Right lung (tissue), 5 donors: ENCODE data around the gene GSTO1. TPM values are rescaled to one million over a fixed set of nuclear protein-coding genes. Genes with fewer than 3 reads are reported as not detected.

ENCODE experiments used
- DNase-seq, 2 donors: peaks; one replicate each; pipeline ENCODE4 v3.0.0-alpha.2; 2013
- polyA plus RNA-seq, 5 donors: library from polyadenylated mRNA; unstranded; fragments of 120-200 nt; gene quantifications; one replicate each; pipeline versions ENCODE4 v1.2.1 to v1.2.3, GENCODE V29; 2013; ENCODE audit warnings: inconsistent platforms in 1 of 5, low replicate concordance in 1 of 5; ENCODE audit not compliant: insufficient read length in 5 of 5, insufficient read depth in 1 of 5

Gene GSTO1
- polyA plus RNA-seq, 5 donors: 70.0 to 103 (median 94.1) TPM

DNA sequence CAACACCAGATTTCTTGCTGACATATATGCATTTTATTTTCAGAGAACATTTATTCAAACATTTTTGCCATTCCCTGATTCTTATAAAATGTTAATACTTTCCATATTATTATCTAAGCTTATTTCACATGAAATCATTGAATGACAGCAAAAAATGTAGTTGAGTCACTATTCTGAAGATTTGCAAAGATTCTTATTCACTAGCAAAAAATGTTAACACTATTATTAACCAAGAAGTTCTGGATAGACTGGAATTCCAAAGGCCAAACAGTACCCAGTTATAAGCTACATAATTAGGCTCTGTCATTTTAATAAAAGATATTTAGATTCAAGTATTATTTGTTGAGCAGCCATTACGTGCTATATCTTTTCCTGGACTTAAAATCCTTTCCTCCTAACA, 18.6 kb downstream of the GSTO1 start:
- DNase-seq: no peak

DNA sequence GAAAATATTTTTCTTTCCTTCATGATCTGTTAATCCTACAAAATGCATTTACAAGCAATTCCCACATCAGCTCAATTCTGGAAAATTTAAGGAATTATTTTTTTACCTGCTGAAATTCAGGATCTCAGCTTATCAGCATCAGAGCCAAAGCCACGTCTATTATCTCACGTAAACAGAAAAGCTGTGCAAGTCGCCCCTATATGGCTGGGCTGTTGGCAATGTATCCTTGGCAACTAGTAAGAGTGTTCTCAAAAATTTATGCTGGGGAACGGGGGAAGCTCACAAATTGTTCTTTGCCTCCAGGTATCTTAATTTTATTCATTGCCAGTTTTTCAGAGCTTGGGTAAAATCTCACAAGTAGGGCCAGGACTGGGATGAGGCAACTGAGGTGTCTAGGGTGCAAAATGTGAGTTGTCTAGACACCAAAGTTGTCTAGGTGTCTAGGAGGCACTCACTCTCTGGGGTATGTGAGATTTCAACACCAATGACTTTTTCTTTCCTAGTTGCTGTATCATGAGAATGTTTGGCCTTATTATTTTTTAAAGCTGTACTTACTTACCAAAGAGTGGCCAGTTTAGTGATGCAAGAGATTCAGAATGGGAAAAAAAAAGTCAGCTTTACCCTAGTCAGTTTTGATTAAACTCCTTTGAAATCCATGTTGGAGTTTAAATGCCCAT, 19.3 kb downstream of the GSTO1 start:
- DNase-seq: no peak

DNA sequence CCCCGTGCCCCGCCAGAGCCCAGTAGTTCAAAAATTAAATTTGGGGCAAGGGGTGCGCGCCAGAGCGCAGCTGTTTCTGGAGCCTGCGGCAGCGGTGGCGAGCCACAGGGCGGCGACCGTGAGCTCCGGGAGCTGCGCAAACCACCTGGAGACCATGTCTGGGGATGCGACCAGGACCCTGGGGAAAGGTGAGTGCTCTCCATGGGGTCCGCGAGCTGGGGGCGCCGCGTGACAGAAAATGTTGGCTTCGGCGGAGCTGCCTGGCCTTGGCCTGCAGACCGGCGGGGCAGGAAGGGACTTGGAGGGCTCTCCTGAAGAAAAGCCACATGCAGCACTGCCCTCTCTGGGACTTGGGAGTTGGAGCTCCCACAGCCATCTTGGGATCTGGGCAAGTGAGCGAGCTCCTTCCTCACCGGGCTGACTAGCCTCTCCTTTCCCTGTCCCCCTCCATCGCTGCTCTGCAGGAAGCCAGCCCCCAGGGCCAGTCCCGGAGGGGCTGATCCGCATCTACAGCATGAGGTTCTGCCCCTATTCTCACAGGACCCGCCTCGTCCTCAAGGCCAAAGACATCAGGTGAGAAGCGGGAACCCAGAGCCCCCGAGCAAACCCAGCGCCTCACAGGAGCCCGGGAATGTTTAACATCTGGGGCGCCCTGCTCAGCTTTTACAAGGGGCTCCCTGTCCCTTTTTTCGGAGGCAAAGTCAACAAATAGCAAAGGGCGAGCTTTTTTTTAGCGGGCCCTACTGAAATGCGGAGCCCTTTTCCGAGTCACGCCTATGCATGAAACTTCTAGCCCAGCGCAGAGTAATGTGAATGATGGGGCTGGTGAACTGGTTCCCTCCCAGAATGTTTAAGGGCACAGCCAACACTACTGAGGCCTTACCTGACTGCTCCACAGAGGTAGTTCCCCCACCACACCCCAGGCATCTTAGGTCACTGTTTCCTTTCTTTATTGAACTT, 20.4 kb downstream of the GSTO1 start:
- DNase-seq: peak; percentile 48 to 57

DNA sequence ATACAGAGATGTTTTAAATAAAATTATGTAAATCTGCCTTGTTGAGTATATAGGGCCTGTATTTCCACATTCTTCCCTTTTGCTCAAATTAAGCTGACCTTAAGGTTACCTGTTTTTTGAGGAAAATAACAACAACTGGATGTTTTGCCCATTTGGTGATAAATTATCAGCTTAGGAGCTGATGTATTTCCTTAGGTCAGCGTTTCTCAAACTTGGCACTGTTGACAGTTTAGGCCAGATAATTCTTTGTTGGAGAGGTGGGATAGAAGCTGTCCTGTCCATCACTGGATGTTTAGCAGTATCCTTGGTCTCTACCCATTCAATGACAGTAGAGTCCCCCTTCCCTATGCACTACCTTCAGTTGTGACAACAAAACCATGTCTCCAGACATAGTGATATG, 21.5 kb downstream of the GSTO1 start:
- DNase-seq: no peak

DNA sequence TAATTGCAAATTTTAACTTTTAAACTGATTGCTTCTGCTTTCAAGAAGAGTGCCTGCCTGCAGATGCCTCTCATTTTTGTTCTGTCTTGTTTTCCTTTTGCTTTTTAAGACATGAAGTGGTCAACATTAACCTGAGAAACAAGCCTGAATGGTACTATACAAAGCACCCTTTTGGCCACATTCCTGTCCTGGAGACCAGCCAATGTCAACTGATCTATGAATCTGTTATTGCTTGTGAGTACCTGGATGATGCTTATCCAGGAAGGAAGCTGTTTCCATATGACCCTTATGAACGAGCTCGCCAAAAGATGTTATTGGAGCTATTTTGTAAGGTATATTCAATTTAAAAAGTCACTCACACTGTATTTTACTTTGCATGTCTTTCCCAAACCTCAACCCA, 23.1 kb downstream of the GSTO1 start:
- DNase-seq: no peak

DNA sequence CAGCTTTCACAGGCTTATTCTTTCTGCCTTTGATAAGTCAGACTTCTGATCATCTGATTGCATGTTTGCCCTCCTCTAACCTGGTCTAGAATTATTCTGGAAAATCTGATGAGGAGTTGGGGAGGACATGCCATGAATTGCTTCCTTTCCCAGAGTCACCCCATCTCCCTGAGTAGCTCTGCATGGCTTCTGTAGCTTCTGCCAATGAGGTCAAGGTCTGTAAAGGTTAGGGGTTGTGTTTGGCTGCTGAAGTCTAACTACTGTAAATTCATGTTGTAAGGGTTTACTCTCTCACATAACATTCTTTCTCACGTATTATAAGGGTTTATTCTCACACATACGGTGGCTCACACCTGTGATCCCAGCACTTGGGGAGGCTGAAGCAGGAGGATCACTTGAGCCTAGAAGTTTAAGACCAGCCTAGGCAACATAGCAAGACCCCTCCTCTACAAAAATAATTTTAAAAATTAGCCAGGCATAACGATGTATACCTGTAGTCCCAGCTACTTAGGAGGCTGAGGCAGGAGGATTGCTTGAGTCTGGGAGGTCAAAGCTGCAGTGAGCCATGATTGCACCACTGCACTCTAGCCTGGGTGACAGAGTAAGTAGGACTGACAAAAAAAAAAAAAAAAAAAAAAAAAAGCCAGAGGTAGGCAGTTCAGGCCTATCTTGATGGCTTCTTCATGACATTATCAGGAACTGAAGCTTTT, 25.0 kb downstream of the GSTO1 start:
- no peak for DNase-seq

DNA sequence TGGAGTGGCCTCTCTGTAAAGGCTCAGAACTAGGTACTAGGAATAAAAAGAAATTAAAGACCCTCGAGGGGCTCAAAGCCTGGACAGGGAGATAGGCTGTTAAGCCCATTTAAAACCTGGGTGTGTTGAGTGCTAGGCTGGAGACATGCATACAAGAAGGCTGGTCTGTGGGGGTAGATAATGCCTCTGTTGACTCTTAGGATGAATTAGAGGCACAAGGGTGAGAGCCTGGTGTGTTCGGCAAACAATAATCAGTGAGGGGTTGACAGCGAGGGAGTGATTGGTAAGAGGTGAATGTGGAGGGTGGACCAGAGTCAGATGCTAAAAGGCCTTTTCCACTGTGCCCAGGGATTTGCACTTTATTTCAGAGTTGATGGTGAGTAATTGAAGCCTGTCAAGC, 27.0 kb downstream of the GSTO1 start:
- no peak for DNase-seq

DNA sequence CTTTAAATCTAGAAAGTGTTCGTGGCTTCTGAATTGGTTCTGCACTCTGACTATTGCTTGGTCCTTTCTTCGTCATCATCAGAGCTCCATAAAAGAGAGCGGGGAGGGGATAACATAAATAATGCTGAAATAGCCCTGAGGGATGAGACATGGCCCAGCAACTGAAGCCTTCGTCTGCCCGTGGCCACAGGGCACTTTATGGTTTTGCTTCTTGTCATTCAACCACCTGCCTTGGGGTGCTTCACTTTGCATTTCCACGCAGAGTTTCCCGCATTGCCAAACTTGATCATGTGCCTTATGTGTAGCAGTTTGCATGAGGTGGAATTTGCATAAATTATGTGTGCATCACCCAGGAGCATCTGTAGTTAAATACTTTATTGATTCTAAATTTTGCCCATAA, 30.2 kb downstream of the GSTO1 start:
- no peak for DNase-seq

DNA sequence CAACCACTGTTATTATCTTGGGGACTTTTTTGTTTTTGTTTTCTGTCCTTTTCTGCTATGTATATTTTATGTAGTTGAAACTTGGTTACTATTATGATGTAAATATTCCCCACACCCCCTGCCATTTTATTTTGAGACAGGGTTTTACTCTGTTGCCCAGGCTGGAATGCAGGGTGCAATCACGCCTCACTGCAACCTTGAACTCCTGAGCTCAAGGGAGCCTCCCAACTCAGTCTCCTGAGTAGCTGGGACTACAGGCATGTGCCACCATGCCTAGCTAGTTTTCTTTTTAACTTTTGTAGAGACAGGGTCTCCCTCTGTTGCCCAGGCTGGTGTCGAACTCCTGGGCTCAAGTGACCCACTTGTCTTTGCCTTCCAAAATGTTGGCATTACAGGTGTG, 32.2 kb downstream of the GSTO1 start:
- no peak for DNase-seq

DNA sequence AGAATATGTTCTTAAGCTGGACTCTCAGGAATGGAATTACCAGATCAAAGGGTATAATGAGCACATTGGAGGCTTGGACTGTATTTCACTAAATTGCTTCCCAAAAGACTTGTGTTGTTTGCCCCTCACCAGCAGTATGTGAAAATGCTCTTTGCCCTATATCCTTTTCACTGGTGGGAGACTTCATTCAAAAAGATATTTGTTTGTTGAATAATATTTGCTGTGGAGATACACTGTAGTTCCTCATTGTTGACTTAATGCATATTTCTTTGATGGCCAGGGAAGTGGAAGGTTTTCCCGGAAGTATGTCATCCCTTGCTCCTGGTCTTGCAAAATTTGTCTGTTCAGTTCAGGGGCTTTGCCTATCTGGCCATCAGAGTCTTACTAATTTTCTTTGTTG, 33.7 kb downstream of the GSTO1 start:
- no peak for DNase-seq

DNA sequence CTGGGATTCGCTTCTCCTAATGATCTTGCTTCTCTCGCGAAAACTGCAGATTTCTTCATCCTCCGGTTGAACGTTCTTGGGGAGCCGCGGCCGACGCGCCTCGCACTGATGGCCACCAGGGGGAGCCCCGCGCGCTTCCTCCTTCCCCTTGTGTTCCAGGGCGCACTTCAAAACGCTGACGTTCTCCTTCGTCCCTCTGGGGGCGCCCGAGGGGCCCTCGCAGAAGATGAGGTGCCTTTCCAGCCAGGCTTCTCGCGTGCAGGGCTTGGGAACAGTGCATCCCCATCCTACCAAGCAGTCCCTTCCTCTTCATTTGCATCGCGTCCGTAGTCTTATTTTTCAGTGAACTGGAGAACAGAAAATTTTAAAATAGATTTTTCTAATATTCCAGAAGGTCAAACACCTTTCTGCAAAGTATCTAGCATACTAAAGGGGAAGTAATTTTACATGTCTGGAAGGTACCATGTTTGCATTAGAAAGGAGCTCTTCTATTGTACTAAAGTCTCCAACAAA, 36.8 kb downstream of the GSTO1 start:
- DNase-seq: peak; percentile 83 to 88

DNA sequence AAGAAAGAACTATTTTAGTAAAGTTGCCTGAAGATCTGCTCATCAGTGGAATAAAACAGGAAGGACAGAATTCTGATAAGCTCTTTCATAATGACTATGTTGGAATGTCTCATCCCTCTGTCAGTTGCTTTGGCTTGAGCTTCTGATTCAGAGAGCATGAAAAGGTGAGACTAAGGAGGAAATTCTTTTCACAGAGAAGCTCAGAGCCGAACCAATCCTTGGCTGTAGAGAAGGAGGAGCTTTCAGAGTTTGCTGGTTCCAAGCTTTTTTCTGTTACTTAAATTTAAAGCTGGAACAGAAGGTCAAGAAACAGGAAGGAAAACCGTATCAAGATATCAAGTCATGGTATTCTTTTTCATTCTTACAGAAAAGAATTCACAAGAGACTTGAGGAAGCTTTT, 38.3 kb downstream of the GSTO1 start:
- no peak for DNase-seq

DNA sequence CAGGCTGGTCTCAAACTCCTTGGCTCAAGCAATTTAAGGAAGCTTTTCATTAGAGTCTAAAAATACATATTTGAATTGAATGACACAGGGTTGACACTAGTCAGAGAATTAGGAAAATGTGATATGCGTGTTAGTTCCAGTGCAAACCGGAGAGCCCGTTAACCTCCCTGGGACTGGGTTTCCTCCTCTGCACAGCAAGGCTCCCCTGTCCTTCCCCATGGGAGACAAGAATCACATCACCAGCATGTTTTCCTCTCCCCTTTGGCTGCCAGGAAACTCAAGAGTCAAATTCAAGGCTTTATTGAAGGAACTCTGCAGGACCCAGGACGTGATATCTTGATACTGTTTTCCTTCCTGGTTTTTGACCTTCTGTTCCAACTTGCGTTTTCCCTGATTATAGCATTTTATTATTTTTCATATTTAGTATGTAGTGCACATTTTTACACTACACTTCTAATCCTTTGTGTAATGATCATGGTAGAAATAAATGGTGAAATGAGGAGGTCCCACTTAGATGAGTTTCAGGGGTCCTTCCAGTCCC, 39.2 kb downstream of the GSTO1 start:
- no peak for DNase-seq

DNA sequence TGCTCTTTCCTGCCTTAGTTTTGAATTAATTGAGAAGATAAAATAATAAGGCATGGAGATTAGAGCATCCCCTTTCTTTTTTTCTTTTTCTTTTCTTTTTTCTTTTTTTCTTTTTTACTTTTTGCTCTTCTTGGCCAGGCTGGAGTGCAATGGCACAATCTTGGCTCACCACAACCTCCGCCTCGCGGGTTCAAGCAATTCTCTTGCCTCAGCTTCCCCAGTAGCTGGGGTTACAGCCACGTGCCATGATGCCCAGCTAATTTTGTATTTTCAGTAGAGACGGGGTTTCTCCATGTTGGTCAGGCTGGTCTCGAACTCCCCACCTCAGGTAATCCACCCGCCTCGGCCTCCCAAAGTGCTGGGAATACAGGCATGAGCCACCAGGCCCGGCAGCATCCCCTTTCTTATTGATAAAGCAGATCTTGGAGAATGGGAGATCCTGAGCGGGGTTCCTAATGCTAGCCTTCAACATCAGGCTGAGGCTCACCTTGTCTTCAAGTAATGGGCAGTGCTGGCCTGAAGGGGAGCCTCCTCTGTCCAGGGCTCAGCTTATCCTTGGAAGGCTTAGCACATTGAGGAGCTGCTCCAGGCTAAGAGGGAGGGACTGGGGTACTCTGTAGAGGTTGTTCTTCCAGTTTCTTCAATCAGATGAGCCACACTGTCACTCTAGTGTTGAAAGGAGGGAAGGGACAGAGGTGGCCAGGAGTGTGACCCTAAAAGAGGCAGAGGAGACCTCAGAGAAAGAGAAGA, 42.2 kb downstream of the GSTO1 start:
- DNase-seq: no peak

DNA sequence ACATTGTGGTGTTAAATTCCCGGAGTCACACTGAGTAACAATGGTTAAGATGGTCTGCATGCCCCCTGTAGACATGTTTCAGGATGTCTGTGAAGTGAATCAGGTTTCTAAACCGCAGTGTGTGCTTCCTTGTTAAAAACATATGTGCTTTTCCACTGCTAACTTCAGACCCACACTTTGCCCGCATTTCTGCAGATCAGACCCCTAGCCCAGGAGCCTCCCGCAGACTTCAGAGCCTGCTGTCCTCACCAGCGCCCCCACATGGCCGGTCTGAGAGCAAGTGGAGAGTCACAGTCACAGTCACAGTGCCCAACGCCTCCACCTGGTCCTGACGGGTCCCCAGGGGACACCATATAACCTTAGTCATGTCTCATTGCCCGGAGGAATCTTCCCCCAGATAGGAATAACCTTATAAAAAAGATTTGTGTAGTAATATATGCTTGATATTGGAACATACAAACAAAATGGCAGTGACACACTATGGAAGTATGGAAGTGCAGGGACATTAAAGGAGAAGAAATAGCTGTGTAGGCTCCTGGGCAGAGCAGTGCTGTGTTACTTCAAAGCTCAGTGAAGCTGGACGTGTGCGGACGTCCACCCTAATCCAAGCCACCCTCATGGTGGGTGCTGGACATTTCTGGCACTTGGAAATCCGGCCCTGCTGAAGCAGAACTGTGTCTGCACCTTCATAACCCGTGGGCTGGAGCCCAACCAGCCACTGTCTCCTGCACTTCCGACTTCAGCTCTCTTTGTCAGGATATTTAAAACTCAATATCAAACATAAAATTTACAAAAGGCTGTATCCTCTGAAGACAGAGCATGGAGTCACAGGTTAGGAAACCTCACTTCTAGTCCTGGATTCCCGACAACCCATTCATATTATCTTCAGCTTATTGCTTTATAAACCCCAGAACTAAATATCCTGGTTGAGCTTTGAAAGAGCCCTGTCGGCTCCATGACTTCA, 43.3 kb downstream of the GSTO1 start:
- no peak for DNase-seq

DNA sequence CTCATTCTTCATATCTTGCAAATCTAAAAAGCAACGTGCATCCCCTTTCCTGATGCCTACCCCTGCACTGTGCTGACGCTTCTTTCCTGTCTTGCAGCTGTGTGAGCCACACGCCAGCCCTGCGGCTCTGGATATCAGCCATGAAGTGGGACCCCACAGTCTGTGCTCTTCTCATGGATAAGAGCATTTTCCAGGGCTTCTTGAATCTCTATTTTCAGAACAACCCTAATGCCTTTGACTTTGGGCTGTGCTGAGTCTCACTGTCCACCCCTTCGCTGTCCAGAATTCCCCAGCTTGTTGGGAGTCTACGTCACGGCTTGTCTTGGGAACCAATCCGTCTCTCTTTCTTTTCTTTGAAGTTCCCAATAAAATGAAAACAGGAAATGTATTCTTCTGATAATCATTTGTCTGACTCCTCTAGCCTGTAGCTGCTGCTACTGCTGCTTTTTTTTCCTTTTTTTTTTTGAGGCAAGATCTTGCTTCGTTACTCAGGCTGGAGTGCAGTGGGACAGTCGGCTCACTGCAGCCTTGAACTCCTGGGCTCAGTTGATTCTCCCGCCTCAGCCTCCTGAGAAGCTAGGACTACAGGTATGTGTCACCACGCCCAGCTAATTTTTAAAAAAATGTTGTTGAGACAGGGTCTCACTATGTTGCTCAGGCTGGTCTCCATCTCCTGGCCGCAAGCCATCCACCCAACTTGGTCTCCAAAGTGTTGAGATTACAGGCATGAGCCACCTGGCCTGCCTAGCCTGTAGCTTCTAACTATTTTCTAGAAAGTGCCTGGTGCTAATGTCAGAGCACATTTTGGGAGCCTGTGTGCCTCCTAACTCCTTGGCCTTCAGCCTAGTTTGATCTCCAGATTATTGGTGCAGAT, 44.6 kb downstream of the GSTO1 start:
- peak; percentile 55 to 69 for DNase-seq

DNA sequence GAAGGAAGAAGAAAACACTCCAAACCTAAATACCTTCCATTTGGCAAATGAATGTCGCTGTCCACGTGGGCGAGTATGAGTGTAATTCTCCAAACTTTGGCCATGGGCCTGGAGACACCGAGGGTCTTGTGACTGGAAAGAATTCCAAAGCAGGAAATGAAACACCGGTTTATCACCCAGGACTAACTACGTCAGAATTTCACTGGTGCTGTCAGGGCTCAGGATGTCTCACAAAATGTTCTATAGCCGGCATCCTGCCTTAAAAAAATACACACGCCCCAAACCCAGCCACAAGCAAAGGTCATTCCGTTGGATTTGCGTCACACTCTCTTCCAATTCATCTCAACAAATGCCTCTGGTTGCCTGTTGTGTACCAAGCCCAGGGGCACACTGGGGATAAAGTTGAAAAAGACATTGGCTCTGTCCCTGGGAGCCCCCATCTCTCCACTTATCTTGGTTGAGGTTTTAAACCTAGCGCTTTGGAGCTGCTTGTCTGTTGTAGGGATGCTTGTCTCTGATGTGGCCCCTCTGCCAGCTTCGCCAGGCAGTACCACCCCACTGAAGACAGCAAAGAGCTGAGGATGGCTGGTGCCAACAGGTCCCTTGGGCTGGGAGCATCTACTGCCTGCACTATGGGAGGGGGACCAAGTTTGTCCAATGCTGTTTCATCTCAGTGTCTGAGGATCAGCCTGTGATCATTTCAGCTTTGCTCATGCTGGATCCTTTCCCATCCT, 45.5 kb downstream of the GSTO1 start:
- peak; percentile 40 to 62 for DNase-seq

DNA sequence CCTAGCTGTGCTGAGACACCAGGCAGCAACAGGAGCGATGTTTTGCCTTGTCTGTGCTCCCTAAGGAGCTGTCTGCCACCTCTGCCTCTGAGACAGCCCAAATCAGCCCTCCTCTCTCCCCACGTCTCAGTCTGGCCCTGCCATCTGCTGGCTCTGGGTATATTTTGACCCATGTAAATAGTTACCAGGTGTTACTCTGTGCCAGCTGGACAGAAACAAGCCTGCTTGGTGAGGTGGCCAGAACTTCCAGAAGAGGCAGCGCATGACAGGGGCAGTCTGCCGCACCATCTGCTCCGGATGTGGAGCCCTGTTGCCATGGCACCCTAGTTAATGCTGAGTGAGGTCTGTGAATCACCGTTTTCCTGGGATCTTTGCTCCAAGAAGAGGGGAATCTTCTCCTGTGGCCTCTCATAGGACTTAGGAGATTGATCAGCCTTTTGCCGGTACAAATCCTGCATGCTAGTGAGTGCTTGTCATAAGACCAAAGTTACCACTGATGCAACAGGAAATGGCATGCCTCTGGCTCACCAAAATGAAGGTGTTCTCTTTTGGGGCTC, 46.1 kb downstream of the GSTO1 start:
- peak; percentile 48 to 66 for DNase-seq
